Activated CD4-positive, alpha-beta T cell treated with anti-CD3 and anti-CD28 coated beads for 4 hours (primary cell): ENCODE results near the gene C6orf89.

Experiments used
- DNase-seq, 2 donors: peaks; one replicate each; pipeline ENCODE4 v3.0.0-alpha.2; 2020

Gene C6orf89

DNA sequence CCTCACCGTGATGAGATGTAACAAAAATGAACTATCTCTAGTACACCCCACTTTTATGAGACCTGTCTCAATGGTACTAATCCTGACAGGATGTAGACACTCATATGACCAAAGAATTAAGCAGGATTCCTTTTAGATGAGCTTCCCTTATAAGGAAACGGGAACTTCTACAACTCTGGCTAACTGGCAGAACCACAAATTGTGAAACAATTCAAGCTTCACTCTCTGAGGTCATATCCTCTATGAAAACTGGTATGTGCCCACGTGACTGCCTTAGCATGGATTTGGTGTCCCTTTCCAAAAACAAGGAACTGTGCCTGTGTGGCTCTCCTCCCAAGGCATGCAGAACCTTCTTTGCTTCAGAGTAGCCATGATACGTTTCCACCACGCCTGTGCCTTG lies 32.4 kb upstream of the C6orf89 start:
- no peak for DNase-seq

DNA sequence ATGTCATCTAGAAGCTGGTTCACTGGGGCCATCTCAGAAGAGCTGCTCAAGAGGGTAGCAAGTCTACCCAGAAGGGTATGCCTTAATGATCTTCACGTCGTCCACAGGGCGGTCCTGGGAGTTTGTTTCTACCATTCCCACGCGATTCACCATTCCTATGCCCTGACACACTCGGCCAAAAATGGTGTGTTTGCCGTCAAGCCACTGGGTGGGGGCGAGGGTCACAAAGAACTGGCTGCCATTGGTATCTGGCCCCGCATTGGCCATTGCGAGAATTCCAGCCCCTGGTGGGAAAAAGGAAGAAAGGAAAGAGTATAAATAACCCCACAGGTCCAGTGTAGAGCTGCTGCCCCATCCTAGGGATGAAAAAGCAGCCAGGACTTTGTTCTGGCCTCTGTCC lies 30.0 kb upstream of the C6orf89 start:
- DNase-seq, result no peak

- no peak for DNase-seq
Observed at GRCh38 chr6:36856277-36856676, 29.5 kb upstream of the C6orf89 start.

DNA sequence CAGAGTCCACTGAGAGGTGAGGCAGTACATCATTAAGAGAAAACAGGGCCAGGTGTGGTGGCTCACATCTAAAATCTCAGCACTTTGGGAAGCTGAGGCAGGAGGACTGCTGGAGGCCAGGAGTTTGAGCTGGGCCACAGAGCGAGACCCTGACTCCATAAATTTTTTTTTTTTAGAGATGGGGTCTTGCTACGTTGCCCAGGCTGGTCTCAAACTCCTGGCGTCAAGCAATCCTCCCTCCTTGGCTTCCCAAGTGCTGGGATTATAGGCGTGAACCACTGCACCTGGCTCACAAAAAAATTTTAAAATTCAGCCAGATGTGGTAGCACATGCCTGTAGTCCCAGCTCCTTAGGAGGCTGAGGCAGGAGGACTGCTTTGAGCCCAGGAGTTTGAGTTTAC lies 28.4 kb upstream of the C6orf89 start:
- DNase-seq, result no peak

DNA sequence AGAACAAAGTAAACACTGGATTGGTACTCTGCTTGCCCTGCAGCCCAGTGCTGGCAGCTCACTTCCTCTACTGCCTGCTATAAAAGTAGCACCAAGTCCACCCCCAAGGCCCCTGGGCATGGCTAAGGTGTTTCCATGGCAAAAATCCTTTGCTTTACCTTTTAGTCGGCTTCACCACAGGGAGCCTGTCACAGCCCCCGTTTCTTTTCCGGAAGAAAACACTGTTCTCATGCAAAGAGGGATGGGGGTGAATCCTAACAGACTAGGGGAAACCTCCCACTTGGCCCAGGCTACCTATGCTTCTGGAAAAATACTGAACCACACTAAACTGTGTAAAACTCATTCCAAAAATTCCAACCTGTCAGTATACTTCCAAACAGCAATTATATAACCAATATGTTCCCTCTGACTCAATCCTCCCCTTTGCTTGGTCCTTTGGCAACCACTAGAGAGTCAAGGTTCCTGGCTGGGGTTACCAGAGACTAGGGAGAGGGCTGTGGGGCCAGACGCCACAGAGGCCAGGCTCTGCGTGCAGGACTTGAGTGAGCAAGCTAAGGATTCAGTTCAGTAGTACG lies 27.3 kb upstream of the C6orf89 start:
- no peak for DNase-seq

- no peak for DNase-seq
Observed at GRCh38 chr6:36860126-36860525, 25.6 kb upstream of the C6orf89 start.

- DNase-seq, result no peak
Observed at GRCh38 chr6:36862164-36862847, 23.4 kb upstream of the C6orf89 start.

DNA sequence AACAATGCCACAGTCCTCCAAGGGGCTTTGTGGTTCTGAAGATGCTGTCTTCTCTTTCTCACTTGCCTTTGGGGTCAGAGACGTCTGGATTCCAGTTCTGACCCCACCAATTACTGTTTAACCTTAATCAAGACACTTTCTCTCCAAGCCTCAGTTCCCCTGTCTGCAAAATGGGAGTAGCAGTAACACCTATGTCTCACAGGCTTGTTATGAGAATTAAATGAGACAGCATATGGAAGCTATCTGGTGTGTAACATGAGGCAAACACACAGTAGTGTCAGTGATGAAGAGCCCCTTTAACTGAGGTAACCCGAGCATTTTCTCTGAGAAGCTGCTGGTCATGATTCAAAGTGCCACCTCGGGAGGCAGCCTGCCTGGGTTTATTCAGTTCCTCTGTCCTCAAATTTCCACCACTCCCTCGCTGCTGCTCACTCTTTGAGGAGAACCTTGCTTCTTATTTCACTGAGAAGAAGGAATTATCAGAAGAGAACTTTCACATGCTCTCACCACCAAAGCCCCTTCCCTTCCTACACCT lies 22.8 kb upstream of the C6orf89 start:
- DNase-seq, result no peak

DNA sequence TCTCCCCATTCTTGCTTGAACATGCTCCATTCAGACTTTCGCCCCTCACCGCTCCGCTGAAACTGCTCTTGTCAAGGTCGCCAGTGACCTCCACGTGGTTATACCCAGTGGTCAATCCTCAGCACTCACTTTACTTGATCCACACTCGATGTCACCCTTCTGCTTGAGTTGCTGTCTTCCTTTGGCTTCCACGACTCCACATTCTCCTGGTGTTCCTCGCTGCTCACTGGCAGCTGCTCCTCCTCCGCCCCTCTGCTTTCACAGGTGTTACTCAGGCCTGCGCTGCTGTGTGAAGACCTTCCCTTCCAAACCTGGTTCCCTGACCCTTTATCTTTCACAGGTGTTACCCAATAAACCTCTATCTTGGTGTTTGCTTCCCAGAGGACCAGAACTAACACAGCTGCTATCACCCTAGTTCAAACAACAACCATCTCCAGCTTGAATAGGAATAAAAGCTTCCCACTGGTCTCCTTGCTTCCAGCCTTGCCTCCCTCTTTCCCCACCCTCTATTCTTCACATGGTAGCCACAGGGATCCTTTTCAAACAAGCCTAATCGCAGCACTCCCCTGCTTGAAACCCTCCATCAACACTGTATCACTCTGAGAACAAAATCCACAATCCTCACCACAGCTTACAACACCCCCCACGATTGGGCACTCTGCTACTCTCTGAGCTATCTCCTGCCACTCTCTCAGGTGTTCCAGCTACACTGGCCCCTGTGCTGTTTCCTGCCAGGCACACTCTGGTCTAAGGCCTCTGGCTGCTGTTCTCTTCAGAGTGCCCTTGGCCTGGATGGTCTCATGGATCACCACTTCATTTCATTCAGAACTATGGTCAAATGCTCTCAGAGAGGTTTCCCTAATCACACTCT lies 21.8 kb upstream of the C6orf89 start:
- DNase-seq, result no peak

GRCh38 chr6:36865835-36866234 lies 19.9 kb upstream of the C6orf89 start:
- DNase-seq, result no peak

DNA sequence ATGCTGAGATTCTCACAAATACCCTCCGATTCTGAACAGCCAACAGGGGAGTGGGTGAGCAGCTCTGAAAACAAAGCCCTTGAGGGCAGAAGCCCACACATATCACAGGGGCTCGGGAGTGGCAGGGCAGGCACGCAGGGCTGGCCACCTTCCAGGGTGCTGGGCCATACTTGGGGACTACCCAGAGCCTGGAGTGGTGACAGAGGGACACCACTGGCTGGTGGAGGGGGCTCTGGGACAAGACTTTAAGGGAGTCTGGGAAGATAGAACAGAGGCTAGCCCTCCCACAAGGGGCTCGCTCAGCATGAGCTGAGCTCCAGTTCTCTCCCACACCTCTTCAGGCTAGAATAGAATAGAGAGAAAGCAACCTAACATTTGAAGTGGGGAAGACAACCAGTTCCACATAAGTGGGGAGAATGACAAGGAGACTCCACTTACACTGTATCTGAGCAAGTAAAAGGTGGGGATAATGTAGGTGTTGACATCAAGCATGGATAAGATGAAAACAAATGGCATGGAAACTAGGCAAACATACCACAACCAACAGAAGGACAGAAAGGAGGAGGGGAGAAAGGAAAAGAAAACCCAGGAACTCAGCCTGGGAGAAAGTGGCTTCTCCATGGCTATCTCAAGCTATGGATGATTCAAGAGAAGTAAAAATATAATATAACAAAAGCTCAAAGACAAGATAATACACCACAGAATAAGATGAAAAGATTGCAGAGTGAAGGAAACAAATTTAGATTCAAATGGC lies 18.1 kb upstream of the C6orf89 start:
- DNase-seq, result no peak

GRCh38 chr6:36871686-36872085 lies 14.1 kb upstream of the C6orf89 start:
- no peak for DNase-seq

GRCh38 chr6:36873115-36873514 lies 12.6 kb upstream of the C6orf89 start:
- no peak for DNase-seq

DNA sequence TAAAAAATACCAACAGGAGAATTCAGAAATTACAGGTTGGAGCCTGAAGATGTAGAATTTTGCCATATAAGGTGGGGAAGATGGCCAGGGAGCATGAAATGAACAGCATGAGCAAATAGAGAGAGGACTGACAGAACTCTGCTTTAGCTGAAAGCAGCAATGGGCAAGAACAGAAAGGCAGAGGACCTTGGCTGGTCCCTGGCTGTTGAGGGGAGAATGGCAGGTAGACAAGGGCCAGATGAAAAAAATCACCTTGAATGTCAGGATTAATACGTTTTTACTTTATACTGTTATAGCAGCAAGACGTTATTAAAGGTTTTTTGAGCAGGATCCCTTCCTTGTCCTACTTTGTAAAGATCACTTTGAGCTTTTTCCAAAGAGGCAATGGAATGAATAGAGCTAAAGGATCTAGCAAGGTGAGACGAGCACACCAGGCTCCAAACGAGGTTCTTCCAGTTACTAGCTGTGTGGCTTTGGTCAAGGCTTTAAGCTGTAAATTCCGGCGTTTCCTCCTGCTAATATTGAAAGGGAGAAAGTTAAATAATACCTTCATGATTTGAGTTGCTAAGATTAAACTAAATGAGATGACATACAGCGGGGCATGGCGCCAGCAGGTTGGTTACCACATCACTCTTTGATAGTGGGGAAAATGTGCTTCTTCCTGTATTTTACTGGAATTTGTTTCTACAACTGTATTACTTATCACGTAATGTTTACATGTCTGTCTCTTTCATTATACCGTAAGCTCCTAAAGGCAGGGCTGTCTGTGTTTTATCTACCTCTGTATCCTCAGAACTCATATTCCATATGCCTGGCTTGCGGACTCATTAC lies 11.9 kb upstream of the C6orf89 start:
- no peak for DNase-seq

GRCh38 chr6:36874443-36875249 lies 11.1 kb upstream of the C6orf89 start, which contains the start of gene PPIL1:
Gene PPIL1, minus strand, starts transcription at chr6:36874803. Its CDS starts 31 bp downstream, at chr6:36874772.
- peak; percentile 84 to 87 for DNase-seq

GRCh38 chr6:36875250-36875633 lies 10.5 kb upstream of the C6orf89 start:
- no peak for DNase-seq

DNA sequence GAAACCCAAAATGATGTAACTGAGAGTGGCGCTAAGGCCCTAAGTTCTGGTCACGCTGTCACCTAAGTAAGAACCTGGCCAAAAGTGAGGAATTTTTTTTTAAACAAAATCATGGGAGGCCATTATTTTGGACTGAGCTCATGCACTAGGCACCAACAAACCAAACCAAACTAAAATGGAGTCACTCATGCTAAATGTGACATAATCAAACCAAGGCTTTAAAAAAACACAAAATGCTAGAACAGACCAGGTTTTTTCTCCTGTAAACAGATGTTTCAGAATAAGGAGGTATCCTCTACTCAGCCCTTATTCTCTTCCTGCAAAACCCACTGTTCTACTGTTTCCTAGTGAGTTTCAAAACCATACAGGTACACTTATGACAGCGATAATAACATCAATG lies 1.1 kb upstream of the C6orf89 start:
- no peak for DNase-seq

GRCh38 chr6:36886950-36887618 lies 1.3 kb downstream of the C6orf89 start:
- DNase-seq, result no peak

DNA sequence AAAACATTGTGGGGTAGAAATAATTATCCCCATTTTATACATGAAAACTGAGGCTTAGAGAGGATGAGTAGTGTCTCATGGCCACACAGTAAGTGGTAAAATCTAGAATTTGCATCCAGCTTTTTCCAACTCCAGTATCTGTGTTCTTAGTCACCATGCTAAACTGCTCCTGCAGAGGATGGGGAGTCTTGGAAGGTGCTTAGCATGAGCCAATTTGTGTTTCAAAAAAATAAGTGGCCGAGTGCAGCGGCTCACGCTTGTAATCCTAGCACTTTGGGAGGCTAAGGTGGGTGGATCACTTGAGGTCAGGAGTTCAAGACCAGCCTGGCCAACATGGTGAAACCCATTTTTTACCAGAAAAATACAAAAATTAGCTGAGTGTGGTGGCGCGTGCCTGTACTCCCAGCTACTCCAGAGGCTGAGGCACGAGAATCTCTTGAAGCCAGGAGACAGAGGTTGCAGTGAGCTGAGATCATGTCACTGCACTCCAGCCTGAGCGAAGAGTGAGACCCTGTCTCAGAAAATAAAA lies 2.4 kb downstream of the C6orf89 start:
- DNase-seq, result no peak
